Medulla oblongata (tissue), 1 donor: ENCODE data around the gene PTPRC.

Experiments
- DNase-seq: peaks from one replicate; pipeline ENCODE4 v3.0.0-alpha.2; 2015; ENCODE audit errors: extremely low spot score

Gene PTPRC

GRCh38 chr1:198620951-198621824 lies 17.7 kb upstream of the PTPRC start:
- no peak for DNase-seq

GRCh38 chr1:198622001-198622400 lies 16.8 kb upstream of the PTPRC start:
- DNase-seq, result no peak

GRCh38 chr1:198623752-198624647 lies 14.8 kb upstream of the PTPRC start:
- no peak for DNase-seq

DNA sequence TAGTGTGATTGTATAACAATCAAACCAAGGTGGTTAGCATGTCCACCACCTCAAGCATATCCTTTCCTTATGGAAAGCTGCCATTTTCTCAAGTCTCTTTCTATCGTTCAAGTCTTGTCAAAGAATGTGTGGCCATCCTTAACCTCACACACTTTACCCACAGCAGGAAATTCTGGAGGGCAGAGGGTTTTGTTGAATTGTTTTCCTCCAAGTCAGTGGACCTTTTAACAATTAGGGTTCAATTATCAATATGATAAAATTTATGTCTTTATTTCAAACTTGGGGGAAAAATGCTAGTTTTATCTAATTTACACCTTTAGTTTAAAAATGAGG lies 14.2 kb upstream of the PTPRC start:
- DNase-seq, result no peak

GRCh38 chr1:198627436-198628066 lies 11.3 kb upstream of the PTPRC start:
- DNase-seq, result no peak

DNA sequence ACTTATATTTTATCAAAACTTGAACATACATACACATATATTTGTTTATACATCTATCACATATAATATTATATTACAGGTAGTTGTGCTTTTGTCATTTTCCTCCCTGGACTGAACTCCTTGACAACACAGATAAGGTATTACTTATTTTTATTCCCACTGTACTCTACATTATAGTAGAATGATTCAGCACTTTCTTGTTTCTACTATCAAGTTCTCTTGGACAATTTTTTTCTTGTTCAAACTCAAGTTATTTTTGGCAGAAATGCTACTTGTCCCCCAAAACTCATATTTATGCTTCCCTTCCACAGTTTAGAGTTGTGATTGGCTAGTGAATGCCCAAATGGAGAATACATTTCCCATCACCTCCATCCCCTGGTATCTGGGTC lies 10.8 kb upstream of the PTPRC start:
- no peak for DNase-seq

DNA sequence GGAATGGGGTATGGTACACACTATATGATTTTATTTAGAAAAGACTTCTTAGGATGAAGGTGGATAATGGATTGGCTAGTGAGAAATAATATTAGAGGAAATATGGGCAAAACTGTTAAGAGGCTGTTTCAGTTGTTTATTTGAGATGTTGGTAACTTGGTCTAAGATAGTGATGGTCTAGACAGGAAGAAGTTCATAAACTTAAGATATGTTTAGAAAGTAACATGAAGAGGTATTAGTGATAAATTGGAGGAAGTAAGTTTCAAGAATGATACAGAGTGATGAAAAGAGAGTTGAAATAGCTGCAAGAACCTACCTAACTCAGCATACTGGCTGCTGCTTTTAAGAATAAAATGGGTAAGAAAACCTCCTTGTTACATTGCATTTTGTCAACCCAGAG lies 9.2 kb upstream of the PTPRC start:
- no peak for DNase-seq

DNA sequence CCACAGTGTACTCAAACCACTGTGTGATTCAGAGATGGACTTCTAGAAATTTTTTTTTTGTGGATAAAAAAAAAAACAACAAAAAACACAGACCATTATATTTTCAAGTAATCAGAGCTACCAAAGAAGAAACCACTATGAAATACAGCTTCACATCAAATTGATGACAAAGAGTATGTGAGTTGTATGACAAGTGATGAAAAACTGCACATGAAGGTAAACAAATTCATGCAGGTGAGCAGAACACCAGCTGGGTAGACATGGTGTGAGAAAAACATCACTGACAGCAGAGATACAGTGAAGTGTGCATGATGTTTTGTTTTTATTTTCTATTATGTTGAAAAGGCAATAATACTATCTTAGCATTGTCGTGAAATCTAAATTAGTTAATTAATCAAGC lies 8.0 kb upstream of the PTPRC start:
- DNase-seq, result no peak

DNA sequence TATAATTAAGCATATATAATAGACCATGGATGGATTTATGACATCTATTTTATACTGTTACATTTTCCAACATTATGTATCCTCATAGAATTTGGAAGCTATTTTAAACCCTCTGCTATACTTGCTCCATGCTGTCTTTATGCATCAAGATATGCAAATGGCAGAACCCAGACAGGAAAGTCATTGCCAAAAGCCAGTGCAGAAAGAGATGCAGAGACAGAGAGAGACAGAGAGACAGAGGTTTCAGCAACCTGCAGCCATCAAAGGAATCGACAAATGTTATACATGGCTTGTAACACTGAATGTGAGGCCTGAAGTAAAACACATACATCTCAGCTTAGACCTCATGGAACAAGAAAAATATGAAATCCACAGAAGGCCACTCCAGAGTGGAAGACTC lies 7.5 kb upstream of the PTPRC start:
- DNase-seq, result no peak

DNA sequence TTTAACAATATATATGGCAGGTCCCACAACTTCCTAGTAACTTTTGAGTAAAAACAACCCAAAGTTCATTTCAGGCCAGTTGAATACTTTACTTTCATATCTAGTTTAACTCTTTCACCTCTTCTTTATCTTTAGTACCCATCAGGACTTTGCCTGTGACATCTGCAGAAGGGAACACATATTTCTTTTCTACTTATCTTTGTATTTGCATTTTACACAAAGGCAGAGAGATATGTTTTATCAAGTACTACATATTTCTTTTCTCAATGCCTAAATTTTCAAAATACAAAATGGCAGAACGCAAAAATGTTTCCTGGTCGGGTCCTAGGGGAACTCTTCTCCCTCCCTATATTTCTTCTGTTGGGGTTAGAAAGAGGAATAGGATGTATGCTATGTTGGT lies 6.8 kb upstream of the PTPRC start:
- no peak for DNase-seq

GRCh38 chr1:198633675-198634121 lies 5.1 kb upstream of the PTPRC start:
- no peak for DNase-seq

- DNase-seq, result no peak
These were observed 2.9 kb upstream of the PTPRC start for GRCh38 chr1:198635964-198636363.

DNA sequence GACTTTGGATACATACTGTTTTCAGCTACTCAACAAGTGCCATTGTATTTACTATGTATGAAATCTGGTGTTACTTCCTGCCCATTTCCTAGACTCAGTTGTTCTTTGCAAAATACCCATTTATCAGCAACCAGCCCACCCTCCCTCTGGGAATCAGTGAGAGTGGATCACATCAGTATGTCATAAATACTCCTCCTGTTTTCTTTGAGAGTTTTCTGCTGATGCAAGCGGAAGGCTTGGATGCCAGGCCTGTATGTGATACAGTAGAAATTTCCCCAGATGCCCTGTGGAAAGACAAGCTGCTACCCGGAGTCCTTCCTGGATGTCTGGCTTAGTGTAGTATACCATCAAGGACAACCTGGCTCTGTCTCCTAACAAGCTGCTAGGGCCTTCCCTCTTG lies 2.4 kb upstream of the PTPRC start:
- no peak for DNase-seq

GRCh38 chr1:198637157-198637556 lies 1.7 kb upstream of the PTPRC start:
- no peak for DNase-seq

DNA sequence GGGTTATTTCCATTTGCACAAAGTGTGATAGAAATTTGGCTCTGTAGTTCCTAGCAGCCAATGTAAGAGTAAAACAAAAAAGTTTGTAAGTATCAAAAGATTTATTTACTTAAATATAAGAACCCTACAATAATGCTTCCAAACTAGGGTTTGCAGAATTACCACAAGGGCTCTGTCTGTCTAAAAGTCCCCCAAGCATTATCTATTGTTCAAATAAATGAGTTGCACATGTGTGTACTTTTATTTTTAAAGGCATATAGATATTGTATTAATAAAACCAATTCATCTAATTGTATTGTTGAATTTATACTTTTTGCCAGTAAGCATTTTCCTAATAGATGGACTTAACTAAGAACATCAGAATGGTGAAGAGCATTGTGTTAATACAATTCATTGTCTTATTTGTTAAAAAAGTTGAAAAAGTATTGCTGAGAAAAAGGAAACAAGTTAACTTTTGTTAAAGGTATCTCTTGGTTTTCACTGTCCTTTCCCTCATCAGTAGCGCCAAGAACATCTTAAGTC lies 863 bp upstream of the PTPRC start:
- DNase-seq, result no peak

- DNase-seq, result no peak
These were observed 399 bp upstream of the PTPRC start for GRCh38 chr1:198638441-198638840.

DNA sequence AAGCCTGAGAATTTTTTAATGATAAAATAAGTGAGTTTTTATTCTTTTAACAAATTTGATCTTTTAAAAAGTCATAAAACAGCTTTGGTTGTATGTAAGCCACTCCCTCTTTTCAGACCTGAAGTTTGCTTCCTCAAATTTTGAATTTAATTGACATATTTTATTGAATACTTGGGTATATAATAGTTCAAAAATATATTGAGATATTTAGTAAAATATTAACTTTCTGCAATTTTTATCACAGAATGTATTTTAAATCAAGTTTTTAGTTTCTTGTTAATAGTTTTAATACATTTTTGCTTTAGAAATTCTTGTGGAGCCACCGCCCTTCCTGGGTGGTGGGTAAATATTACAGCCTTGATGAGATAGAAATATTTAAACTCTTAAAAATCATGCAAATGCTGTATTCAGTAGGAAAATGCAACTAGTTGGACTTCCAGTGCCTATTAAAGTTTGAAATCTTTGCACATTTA lies 867 bp downstream of the PTPRC start:
- no peak for DNase-seq

GRCh38 chr1:198640174-198640573 lies 1.3 kb downstream of the PTPRC start:
- no peak for DNase-seq

DNA sequence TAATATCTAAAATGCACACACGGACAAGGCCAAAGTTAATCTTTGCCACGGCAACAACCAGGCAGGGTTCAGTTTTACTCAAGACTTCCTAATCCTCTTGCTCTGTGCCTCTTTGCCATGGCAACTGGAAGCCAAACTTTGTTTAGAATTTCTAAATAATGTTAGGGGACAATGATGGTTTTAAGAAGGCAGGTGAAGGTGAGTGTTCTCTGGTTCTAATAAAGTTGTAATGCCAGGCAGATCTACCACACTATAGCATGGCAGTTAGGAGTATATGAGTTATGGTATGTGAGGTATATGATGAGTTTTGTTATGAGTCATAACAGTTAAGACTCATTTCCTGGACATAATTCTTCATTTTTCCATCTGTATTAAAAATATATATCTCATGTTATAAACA lies 2.7 kb downstream of the PTPRC start:
- DNase-seq, result no peak

DNA sequence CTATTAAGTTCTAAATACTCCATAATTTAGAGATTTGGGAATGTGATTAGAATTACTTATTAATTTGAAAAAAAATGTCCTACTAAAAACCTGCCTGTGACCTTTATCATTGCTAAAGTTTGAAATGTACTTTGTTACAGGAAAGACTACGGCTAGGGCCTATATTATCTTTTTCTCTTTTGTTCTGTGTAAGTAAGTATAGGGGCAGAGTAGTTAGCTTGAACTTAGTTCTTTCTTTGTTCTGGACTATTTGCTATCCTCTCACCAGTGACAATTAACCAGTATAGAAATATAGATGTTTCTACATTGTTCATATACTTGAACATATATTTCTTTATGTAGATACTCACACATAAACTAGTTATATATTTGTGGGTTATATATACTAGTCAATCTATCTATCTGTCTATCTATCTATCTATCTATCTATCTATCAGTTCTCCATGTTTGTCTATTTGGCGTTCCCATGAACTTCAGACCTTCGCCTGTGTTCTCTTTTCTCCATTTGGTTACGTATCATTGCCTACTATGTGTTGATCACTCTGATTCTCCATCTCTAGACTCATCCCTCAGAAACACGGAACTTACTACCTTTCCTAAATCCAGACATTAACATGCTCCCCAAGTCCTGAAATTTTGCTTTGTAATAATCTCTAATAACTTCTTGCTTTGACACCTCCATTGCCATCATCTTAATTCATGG lies 3.3 kb downstream of the PTPRC start:
- DNase-seq, result no peak

- DNase-seq, result no peak
These were observed 4.1 kb downstream of the PTPRC start for GRCh38 chr1:198642983-198643382.

- DNase-seq, result no peak
These were observed 5.0 kb downstream of the PTPRC start for GRCh38 chr1:198643808-198644207.
